GM19467 (cell line): ENCODE measurements around the gene FZD10.

Experiments used
- ATAC-seq: cut with Tn5 transposase; IDR thresholded peaks from one replicate; pipeline ENCODE4 v1.9.1; 2021; ENCODE audit warnings: mild to moderate bottlenecking, moderate library complexity; ENCODE audit not compliant: unreplicated experiment

The FZD10 gene

GRCh38 chr12:130131025-130131424 is 31.2 kb upstream of the FZD10 start:
- no peak for ATAC-seq

DNA sequence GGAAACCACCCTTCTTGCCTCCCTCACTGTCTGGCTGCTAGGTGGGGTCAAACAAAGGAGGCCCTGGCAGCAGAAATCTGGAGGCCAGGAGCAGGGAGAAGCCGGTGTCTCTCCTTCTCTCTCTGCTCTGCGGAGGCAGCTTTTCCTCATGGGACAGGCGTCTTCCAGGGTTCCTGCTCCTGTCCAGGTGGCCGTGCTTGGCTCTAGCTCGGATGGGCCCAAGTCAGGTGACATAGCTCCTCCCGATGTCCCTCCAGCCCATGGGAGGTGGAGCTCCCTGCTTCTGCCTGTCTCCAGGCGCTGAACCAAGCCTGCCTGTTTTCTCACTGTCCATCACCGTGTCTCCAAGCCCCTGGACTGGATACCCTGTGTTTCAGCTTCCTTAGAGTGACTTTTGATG is 30.5 kb upstream of the FZD10 start:
- no peak for ATAC-seq

- ATAC-seq, result no peak
Measured at GRCh38 chr12:130132831-130133511, 29.3 kb upstream of the FZD10 start.

DNA sequence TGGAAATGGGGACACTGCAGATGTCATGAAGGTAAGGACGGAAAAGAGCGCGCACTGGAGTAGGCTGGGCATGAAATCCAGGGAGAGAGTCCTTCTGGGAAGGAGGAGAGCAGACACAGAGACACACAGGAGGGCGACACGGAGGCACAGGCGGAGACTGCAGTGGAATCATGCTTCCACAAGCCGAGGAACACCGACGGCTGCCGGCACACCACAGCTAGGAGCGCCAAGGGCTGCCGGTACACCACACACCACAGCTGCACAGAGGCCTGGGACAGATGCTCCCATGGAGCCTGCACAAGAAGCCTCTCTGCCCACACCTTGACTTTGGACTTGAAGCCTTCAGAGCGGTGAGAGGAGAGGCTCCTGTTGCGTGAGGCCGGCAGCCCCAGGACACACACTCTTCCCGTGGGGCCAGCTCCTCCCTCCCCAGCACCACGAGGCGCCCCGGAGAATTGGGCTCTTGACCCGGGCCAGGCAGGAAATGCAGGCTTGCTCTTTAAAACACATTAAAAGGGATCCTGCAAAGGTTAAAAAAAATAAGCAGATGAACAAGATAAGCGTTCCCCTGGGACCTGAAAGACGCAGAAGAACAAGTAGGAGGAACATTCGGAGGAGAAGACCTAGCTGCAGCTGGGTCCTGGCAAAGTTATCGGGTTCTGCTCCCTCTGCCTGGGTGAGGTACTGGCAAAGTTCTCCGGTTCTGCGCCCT is 28.3 kb upstream of the FZD10 start:
- no peak for ATAC-seq

- no peak for ATAC-seq
Measured at GRCh38 chr12:130134563-130134915, 27.7 kb upstream of the FZD10 start.

DNA sequence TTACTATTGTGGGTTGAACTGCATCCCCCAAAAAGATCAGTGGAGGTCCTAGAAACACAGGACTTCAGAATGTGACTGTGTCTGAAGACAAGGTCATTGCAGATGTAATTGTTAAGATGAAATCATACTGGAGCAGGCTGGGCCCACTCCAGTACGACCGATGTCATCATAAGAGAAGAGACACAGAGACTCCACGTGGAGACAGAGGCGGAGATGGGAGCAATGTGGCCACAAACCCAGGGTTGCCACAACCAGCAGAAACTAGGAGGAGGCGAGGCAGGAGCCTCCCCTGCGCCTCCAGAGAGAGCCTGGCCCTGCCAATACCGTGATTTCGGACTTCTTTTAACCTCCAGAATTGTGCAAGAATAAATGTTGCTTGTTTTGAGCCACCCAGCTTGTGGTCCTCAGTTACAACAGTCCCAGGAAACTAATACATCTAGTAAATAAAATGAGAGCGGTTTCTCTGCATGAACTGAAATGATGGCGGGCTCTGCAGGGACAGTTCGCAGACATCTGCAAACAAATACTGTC is 25.7 kb upstream of the FZD10 start:
- no peak for ATAC-seq

- no peak for ATAC-seq
Measured at GRCh38 chr12:130137040-130138018, 24.9 kb upstream of the FZD10 start.

GRCh38 chr12:130138478-130138877 is 23.8 kb upstream of the FZD10 start:
- ATAC-seq, result no peak

DNA sequence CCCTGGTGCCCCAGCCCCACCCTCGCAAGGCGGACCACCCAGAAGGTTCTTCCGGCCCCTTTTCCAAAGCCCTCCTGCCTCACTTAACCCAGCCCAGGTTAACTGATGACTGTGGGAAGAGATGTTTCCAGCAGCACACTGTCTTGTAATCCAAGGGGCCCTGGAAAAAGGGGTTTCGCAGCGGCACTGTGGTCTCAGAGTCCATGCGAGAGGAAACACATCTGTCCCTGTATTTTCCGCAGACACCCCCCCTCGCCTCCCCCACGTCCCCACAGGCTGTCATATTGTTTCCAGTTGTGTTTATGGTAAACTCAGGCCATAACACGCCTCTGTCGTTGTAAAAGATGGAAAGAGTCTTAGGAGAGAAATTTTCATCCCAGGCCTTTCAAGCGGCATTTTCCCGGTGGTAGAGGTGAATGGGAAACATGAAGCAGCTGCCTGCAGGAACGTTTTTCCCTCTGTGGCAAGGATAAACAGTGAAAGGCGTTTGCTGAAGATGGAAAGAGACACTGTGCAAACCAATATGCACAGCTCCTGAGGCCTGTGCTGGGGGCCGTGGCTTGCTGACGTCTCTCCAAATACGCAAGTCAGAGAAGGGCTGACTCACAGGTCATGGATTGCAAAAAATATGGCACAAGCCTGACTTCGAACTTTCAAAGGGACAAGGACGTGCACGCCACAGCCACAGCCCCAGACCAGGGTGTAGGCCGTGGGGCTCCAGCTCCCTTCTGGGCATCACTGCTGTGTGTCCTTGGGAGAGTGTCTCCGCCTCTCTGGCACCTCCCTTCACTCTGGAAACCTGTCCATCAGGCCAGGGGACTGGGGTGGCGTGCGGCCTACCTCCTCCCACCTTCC is 22.5 kb upstream of the FZD10 start:
- ATAC-seq, result no peak

GRCh38 chr12:130141105-130141504 is 21.2 kb upstream of the FZD10 start:
- ATAC-seq, result no peak

DNA sequence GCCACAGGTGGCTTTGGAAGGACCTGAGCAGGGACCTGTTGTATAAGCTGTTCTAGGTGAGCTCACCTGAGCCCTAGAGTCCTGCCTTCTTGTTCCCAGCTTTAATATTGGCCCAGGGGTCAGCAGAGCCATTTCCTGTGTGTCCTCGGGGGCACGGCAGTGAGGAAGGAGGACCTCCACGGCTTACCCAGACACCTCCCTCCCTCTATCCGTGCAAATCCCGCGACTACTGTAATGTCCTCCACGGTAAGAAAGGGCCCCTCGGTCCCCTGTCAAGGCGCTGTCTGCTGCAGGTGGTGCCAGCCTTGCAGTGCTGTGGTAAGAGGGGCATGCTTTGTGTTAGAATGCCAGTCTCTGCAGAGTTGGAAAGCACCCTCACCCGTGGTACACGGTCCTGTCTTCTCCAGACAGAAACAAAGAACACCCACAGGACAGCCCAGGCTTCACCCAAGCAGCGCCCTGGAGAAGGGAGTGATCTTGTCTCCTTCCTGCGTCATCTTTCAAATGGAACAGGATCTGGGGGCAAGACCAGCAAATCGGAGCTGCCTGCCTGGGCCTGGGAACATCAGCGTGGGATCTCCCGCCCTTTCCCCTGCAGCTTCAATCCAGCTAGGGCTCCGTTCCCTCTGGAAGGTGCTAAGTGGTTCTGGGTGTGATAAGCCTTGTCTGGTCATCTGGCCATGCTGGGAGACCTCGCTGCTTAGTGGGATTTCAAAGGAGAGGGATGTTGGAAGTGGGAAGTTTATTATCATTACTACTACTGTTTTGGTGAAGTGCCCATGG is 20.2 kb upstream of the FZD10 start:
- no peak for ATAC-seq

DNA sequence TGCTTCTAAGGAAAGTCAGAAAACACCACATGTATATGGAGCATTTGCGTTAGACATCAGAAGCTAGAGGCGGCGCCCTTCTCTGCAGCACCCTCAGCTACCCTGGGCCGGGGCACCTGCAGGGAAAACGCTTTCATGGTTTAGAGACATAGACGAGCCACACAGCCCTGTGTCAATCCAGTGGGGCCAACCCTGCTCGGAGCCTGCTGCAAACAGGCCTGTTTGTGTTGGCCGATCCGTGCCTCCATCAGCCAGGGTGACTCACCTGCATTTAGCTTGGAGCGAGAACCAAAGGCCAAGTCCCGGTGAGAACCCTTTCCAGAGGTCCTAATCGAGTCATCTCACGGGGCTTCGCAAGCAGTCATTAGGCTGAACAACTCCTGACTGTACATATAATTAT is 19.5 kb upstream of the FZD10 start:
- no peak for ATAC-seq

DNA sequence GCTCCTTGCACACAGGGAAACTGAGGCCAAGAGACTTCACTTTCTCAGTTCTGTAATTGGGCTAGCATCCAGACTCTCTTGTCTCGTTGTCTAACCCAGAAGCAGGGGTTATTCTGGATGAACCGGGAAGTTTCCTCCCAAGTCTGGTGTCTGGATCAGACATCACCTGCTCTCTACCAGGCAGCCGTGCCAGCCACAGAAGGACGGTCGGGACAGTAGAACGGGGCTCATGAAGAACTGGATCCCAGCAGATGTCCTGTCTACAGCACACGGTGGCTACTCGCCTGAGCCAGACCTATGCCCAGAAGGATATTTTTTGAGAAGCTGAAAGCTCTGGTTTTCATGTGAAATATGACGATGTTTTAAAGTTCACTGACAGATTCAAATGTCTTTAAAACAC is 19.1 kb upstream of the FZD10 start:
- ATAC-seq, result no peak

- ATAC-seq, result no peak
Measured at GRCh38 chr12:130144256-130144655, 18.0 kb upstream of the FZD10 start.

DNA sequence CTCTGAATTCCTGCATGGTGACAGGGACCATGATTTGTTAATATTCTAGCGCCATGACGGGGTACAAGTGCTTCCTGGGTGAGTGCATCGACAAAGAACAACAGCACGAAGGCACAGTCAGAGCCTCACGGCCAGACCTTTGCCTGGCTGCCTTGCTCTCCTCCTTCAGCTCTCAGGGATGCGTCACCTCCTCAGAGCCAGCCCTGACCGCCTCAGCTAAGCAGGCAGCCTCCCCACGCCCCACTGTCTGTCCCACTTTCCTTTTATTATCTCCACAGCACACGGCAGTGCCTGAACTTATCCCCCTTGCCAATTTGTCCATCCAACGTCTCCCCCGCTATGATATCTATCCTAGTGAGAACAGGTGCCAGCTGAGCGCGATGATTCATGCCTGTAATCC is 16.5 kb upstream of the FZD10 start:
- no peak for ATAC-seq

- no peak for ATAC-seq
Measured at GRCh38 chr12:130146176-130146931, 15.9 kb upstream of the FZD10 start.

- ATAC-seq, result no peak
Measured at GRCh38 chr12:130147875-130148596, 14.2 kb upstream of the FZD10 start.

GRCh38 chr12:130151846-130152245 is 10.4 kb upstream of the FZD10 start:
- no peak for ATAC-seq
